GDM1 (cell line): Measurements from ENCODE around the gene CHD9NB.
"Not testable (repeated sequence)": the region's sequence is repeated elsewhere in the genome, so short reads cannot be mapped to it uniquely, and the experiment has no call there.

Experiments used
- DNase-seq: peaks from one replicate; lab custom pipeline; 2025; lab: John Stamatoyannopoulos, UW

Gene CHD9NB

GRCh38 chr16:53056392-53056881, 3.7 kb upstream of the CHD9NB start:
- no peak for DNase-seq

- DNase-seq: no peak
Observed at GRCh38 chr16:53055541-53056391, 3.1 kb upstream of the CHD9NB start.

- DNase-seq: peak; percentile 59
Observed at GRCh38 chr16:53054670-53055485, 2.2 kb upstream of the CHD9NB start, which contains the start of gene CHD9. CHD9 (plus strand) TSS chr16:53054991; CDS start chr16:53156090, 101,099 bp downstream.

- no peak for DNase-seq
Observed at GRCh38 chr16:53053967-53054669, 1.4 kb upstream of the CHD9NB start.

GRCh38 chr16:53051255-53051654, 1.4 kb downstream of the CHD9NB start:
- not testable (repeated sequence) for DNase-seq

- DNase-seq: no peak
Observed at GRCh38 chr16:53048139-53048915, 4.4 kb downstream of the CHD9NB start.

- not testable (repeated sequence) for DNase-seq
Observed at GRCh38 chr16:53047515-53047914, 5.2 kb downstream of the CHD9NB start.

GRCh38 chr16:53045341-53046220, 7.1 kb downstream of the CHD9NB start:
- no peak for DNase-seq

- DNase-seq: no peak
Observed at GRCh38 chr16:53043986-53044601, 8.6 kb downstream of the CHD9NB start.

GRCh38 chr16:53043428-53043831, 9.3 kb downstream of the CHD9NB start:
- no peak for DNase-seq

- no peak for DNase-seq
Observed at GRCh38 chr16:53042235-53042701, 10.4 kb downstream of the CHD9NB start.

GRCh38 chr16:53041320-53042051, 11.2 kb downstream of the CHD9NB start:
- peak; percentile 40 for DNase-seq

GRCh38 chr16:53040788-53041187, 11.9 kb downstream of the CHD9NB start:
- no peak for DNase-seq

- DNase-seq: not testable (repeated sequence)
Observed at GRCh38 chr16:53036711-53037110, 16.0 kb downstream of the CHD9NB start.

GRCh38 chr16:53036066-53036465, 16.6 kb downstream of the CHD9NB start:
- no peak for DNase-seq

GRCh38 chr16:53035176-53035942, 17.3 kb downstream of the CHD9NB start:
- no peak for DNase-seq

- no peak for DNase-seq
Observed at GRCh38 chr16:53034306-53034705, 18.4 kb downstream of the CHD9NB start.

- no peak for DNase-seq
Observed at GRCh38 chr16:53031323-53031942, 21.3 kb downstream of the CHD9NB start.
